KMS-11 (cell line): ENCODE measurements around the gene DPEP2NB.
A peak's percentile ranks its signal among the peaks of the same experiment; 100 is the strongest.
"Not testable (repeated sequence)": the region's sequence is repeated elsewhere in the genome, so short reads cannot be mapped to it uniquely, and the experiment has no call there.

ENCODE experiments used
- H2AFZ ChIP-seq: fragments of 200-600 bp; sonication (generic); 2 replicates; pipeline ENCODE4 v1.6.1; 2016; ENCODE audit warnings: antibody characterized with exemption, mixed run types, low read depth
- H3K27ac ChIP-seq: fragments of 200-600 bp; sonication (generic); 2 replicates; pipeline ENCODE4 v1.6.1; 2016; ENCODE audit warnings: mild to moderate bottlenecking, mixed run types
- H3K27me3 ChIP-seq: fragments of 200-600 bp; sonication (generic); 2 replicates; pipeline ENCODE4 v1.6.1; 2017; ENCODE audit warnings: mild to moderate bottlenecking, low read depth, mixed run types, moderate library complexity; ENCODE audit not compliant: insufficient read depth
- H3K36me3 ChIP-seq: fragments of 200-600 bp; sonication (generic); 2 replicates; pipeline ENCODE4 v1.6.1; 2017; ENCODE audit warnings: mild to moderate bottlenecking, mixed run types; ENCODE audit not compliant: insufficient read depth
- H3K4me1 ChIP-seq: fragments of 200-600 bp; sonication (generic); 2 replicates; pipeline ENCODE4 v1.6.1; 2016; ENCODE audit warnings: mild to moderate bottlenecking, low read depth, mixed run types; ENCODE audit not compliant: poor library complexity, severe bottlenecking
- H3K4me2 ChIP-seq: fragments of 200-600 bp; sonication (generic); 2 replicates; pipeline ENCODE4 v1.7.0; 2016; ENCODE audit warnings: mild to moderate bottlenecking, mixed run types
- H3K4me3 ChIP-seq: fragments of 200-600 bp; sonication (generic); IDR thresholded peaks from 2 replicates; pipeline ENCODE4 v1.6.1; 2017; ENCODE audit warnings: low read depth, low read length, mixed read lengths; ENCODE audit not compliant: insufficient read depth
- H3K79me2 ChIP-seq: fragments of 200-600 bp; sonication (generic); 2 replicates; pipeline ENCODE4 v1.6.1; 2016; ENCODE audit warnings: low read depth, mixed run types; ENCODE audit not compliant: insufficient read depth
- H3K9ac ChIP-seq: fragments of 200-600 bp; sonication (generic); 2 replicates; pipeline ENCODE4 v1.6.1; 2016; ENCODE audit warnings: mild to moderate bottlenecking, mixed run types
- H4K20me1 ChIP-seq: fragments of 200-600 bp; sonication (generic); 2 replicates; pipeline ENCODE4 v1.6.1; 2016; ENCODE audit warnings: mild to moderate bottlenecking, mixed run types; ENCODE audit not compliant: insufficient read depth
- CTCF ChIP-seq: fragments of 200-600 bp; sonication (generic); conservative IDR thresholded peaks from 2 replicates; pipeline ENCODE4 v1.6.1; 2017; ENCODE audit warnings: low read depth, mild to moderate bottlenecking, antibody characterized with exemption, low read length, moderate library complexity, mixed read lengths

The DPEP2NB gene

DNA sequence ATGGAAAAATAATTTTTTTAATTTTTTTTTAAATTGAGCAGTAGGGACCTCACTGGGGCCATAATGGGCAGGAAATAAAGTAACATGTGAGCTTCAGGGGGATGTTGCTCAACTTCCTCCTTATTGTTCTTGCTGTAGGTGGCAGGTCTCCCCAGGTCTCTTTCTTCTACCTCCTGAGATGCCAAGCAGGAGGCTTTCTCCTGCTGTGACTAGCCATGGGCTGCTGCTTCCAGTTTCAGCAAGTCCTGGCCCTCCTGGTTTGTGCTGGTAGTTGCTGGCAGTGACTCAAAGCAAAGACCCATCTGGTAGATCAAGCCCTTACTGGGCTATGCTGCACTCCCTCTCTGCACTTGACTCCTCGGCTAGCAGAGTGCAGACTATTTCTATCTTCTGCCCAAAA lies 2.3 kb downstream of the DPEP2NB start:
- no peaks in the 10 kb centered on the region for H3K79me2 ChIP-seq
- no peak overlapping the region for H3K27ac ChIP-seq
- H3K4me3 ChIP-seq: no peak overlapping the region
- TF ChIP-seq CTCF: no peak
- H3K4me1 ChIP-seq: no peaks in the 10 kb centered on the region
- H3K4me2 ChIP-seq: no peak overlapping the region
- no peak overlapping the region for H2AFZ ChIP-seq
- no peak overlapping the region for H3K9ac ChIP-seq
- H3K36me3 ChIP-seq: no peaks in the 10 kb centered on the region
- no peaks in the 10 kb centered on the region for H3K27me3 ChIP-seq
- H4K20me1 ChIP-seq: no peaks in the 10 kb centered on the region

DNA sequence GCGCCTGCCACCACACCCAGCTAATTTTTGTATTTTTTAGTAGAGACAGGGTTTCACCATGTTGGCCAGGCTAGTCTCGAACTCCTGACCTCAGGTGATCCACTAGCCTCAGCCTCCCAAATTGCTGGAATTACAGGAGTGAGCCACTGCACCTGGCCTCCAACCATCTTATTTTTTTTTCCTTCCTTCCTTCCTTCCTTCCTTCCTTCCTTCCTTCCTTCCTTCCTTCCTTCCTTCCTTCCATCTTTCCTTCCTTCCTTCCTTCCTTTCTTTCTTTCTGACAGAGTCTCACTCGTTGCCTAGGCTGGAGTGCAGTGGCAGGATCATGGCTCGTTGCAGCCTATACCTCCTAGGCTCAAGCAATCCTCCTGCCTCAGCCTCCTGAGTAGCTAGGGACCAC lies 5.8 kb downstream of the DPEP2NB start:
- H2AFZ ChIP-seq, H3K4me2 ChIP-seq, H3K4me1 ChIP-seq, H3K79me2 ChIP-seq, H4K20me1 ChIP-seq, H3K9ac ChIP-seq, H3K27ac ChIP-seq, H3K36me3 ChIP-seq, H3K27me3 ChIP-seq, H3K4me3 ChIP-seq: not testable (repeated sequence)

DNA sequence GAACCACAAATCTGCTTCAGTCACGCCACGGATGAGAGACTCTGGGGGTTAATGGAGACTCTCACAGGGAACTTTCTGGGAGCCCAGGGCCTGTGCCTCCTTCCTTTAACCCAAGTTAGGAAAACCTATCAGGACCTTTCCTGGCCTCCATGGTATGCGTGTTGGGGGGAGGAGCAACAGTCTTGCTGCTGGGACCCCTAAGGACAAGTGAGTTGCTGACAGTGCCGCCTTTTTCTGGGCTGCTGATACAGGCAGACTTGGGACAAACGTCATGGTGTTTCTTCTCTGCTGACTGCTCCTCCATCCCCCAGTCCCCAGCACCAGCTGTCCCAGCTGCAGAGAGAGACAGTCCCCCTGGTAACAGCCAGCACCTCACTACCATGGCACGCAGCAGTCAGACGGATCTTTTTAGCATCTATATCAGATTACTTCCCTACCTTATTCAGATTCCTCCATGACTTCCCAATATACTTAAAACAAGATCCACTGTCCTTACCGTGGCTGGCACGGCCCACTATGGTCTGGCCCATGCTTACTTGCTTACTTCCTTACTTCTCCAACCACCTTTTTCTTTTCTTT lies 6.5 kb downstream of the DPEP2NB start:
- H3K4me1 ChIP-seq: no peaks in the 10 kb centered on the region
- H3K79me2 ChIP-seq: no peaks in the 10 kb centered on the region
- TF ChIP-seq CTCF: no peak
- no peak overlapping the region for H3K4me2 ChIP-seq
- H2AFZ ChIP-seq: no peak overlapping the region
- H3K27me3 ChIP-seq: no peaks in the 10 kb centered on the region
- no peak overlapping the region for H3K4me3 ChIP-seq
- H3K27ac ChIP-seq: no peak overlapping the region
- H4K20me1 ChIP-seq: no peaks in the 10 kb centered on the region
- no peak overlapping the region for H3K9ac ChIP-seq
- no peaks in the 10 kb centered on the region for H3K36me3 ChIP-seq

DNA sequence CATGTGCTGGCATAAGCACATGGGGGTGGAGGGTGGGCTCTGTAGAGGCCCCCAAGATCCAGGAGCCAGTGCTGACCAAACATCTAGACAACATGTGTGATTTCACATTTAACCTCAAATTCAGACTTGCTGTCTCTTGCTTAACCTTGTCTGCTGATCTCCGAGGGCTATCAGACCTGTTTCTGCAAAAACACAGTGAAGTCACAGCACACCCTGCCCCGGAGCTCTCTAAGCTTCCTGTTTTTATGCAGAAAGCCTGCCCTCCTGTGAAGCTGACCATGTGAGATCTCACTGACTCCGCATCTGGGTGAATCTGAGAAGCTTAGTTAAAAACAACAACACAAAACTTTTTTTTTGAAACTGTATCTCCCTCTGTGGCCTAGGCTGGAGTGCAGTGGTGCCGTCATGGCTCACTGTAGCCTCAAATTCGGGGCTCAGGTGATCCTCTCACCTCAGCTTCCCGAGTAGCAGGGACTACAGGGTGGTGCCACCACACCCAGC lies 9.9 kb downstream of the DPEP2NB start:
- no peaks in the 10 kb centered on the region for H3K36me3 ChIP-seq
- no peak overlapping the region for H3K4me3 ChIP-seq
- H3K27ac ChIP-seq: no peak overlapping the region
- H3K4me2 ChIP-seq: no peak overlapping the region
- TF ChIP-seq CTCF: no peak
- no peaks in the 10 kb centered on the region for H3K27me3 ChIP-seq
- H3K4me1 ChIP-seq: no peaks in the 10 kb centered on the region
- H3K79me2 ChIP-seq: no peaks in the 10 kb centered on the region
- H2AFZ ChIP-seq: peak overlapping the region; percentile 6; the same call in 1 of the 2 replicates
- no peaks in the 10 kb centered on the region for H4K20me1 ChIP-seq
- no peak overlapping the region for H3K9ac ChIP-seq

GRCh38 chr16:68005211-68005610 lies 10.5 kb downstream of the DPEP2NB start:
- Histone ChIP-seq H4K20me1 (no peaks in the 10 kb centered on the region), H3K36me3 (no peaks in the 10 kb centered on the region), H3K4me1 (no peaks in the 10 kb centered on the region), H3K79me2 (no peaks in the 10 kb centered on the region), H3K4me3 (no peak overlapping the region), H2AFZ (no peak overlapping the region), H3K27me3 (no peaks in the 10 kb centered on the region), H3K4me2 (no peak overlapping the region), H3K9ac (no peak overlapping the region), H3K27ac (no peak overlapping the region)
- no peak for TF ChIP-seq CTCF
